Gastroesophageal sphincter (tissue), 4 donors: ENCODE results near the gene RABL2A. TPM values are rescaled to one million over a fixed set of nuclear protein-coding genes. Genes with fewer than 3 reads are reported as not detected.
"Not testable (repeated sequence)": the region's sequence is repeated elsewhere in the genome, so short reads cannot be mapped to it uniquely, and the experiment has no call there.

Source experiments
- ATAC-seq: fragments of 150-250 bp; one replicate; pipeline ENCODE4 v1.9.1; 2016; ENCODE audit warnings: mild to moderate bottlenecking, moderate library complexity
- H3K27ac ChIP-seq, 4 donors: fragments of 200-600 bp; sonication (generic) in 3 of 4; 1 replicate in 3 of 4; 2 replicates in 1 of 4; pipeline ENCODE4 v1.5.1; 2016 to 2019
- H3K27me3 ChIP-seq: fragments of 200-600 bp; sonication (generic); one replicate; pipeline ENCODE4 v1.5.1; 2019
- H3K36me3 ChIP-seq, 2 donors: fragments of 200-600 bp; sonication (generic); one replicate each; pipeline ENCODE4 v1.5.1; 2019; ENCODE audit warnings: control low read depth in 1 of 2
- H3K4me1 ChIP-seq, 3 donors: fragments of 200-600 bp; sonication (generic); 1 replicate in 2 of 3; 2 replicates in 1 of 3; pipeline ENCODE4 v1.5.1; 2016 to 2019; ENCODE audit warnings: control low read depth in 2 of 3
- H3K4me3 ChIP-seq, 2 donors: fragments of 200-600 bp; sonication (generic); one replicate each; pipeline ENCODE4 v1.5.1; 2019; ENCODE audit warnings: mild to moderate bottlenecking in 1 of 2, moderate library complexity in 1 of 2
- H3K9me3 ChIP-seq, 3 donors: fragments of 200-600 bp; sonication (generic); one replicate each; pipeline ENCODE4 v1.5.1; 2017 to 2019; ENCODE audit warnings: control low read depth in 2 of 3
- CTCF ChIP-seq, 4 experiments: fragments of 200-600 bp in 2 of 4; fragments of 450-650 bp in 2 of 4; sonication (generic) in 1 of 4; IDR thresholded peaks; one replicate each; pipeline ENCODE4 v1.5.1; 2017 to 2019; ENCODE audit warnings: antibody characterized with exemption in 4 of 4, mild to moderate bottlenecking in 2 of 4, moderate library complexity in 2 of 4
- POLR2A ChIP-seq, 2 donors: fragments of 450-650 bp; IDR thresholded peaks; one replicate each; pipeline ENCODE4 v1.6.1; 2017; ENCODE audit warnings: antibody characterized with exemption in 2 of 2, mild to moderate bottlenecking in 2 of 2, moderate library complexity in 1 of 2
- POLR2AphosphoS5 ChIP-seq: sonication (generic); formaldehyde crosslinking; IDR thresholded peaks from one replicate; pipeline ENCODE4 v1.6.1; 2017; ENCODE audit warnings: antibody characterized with exemption
- WGBS, 2 donors: methylation state at CpG; one replicate each; pipeline ENCODE4 v1.1.5; 2018; ENCODE audit warnings: low coverage in 1 of 2; 5-methylcytosine and 5-hydroxymethylcytosine counted together
- total RNA-seq, 4 donors: library from RNA; depleted of rRNA; stranded (reverse); fragments of >200 nt; gene quantifications; one replicate each; pipeline ENCODE4 v1.1.0, GENCODE V29; 2016

Gene RABL2A
- total RNA-seq, 4 donors from 2014 or later = 3.0 to 19.9 (median 14.1) TPM

DNA sequence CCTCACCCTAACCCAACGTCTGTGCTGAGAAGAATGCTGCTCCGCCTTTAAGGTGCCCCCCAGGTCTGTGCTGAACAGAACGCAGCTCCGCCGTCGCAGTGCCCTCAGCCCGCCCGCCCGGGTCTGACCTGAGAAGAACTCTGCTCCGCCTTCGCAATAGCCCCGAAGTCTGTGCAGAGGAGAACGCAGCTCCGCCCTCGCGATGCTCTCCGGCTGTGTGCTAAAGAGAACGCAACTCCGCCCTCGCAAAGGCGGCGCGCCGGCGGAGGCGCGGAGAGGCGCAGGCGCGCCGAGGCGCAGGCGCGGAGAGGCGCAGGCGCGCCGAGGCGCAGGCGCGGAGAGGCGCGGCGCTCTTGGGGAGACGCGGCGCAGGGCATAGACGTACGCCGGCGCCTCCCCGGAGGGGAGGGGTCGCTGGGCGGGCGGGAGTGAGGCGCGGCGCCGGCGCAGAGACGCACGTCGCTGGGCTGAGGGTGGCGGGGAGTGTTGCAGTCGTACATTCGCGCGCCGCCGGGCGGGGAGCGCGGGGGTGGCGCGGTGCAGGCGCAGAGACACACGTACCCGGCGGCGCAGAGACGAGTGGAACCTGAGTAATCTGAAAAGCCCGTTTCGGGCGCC, 23.5 kb upstream of the RABL2A start:
- 40% methylated on average over 9 of the region's 84 CpGs; no CpG with 5 or more reads in 1 of the 2 donors for WGBS, 2 donors
- not testable (repeated sequence) for H3K27me3 ChIP-seq, H3K4me1 ChIP-seq, H3K36me3 ChIP-seq, H3K9me3 ChIP-seq
- ATAC-seq = peak; percentile 100
- H3K27ac ChIP-seq = peak overlapping the region; percentile 86 to 98 (median 92)
- TF ChIP-seq POLR2AphosphoS5 (peak; percentile 45), POLR2A (IDR thresholded peaks at IDR 0.05) (peak; percentile 45 to 84)
- peak overlapping the region; percentile 36 to 66 for H3K4me3 ChIP-seq

- H3K9me3 ChIP-seq, H3K27me3 ChIP-seq, H3K4me1 ChIP-seq, H3K36me3 ChIP-seq: not testable (repeated sequence)
- ATAC-seq = peak; percentile 17
- WGBS, 2 donors = 13 to 14% methylated on average over 3 to 8 of the region's 20 CpGs
- Histone ChIP-seq H3K27ac (peak overlapping the region; percentile 19 to 98 (median 90)), H3K4me3 (peak overlapping the region; percentile 28 to 66)
- TF ChIP-seq CTCF (IDR thresholded peaks at IDR 0.05) (peak; percentile 96 to 100 (median 100)), POLR2AphosphoS5 (peak; percentile 51)
Observed at GRCh38 chr2:113604085-113604477, 23.0 kb upstream of the RABL2A start.

DNA sequence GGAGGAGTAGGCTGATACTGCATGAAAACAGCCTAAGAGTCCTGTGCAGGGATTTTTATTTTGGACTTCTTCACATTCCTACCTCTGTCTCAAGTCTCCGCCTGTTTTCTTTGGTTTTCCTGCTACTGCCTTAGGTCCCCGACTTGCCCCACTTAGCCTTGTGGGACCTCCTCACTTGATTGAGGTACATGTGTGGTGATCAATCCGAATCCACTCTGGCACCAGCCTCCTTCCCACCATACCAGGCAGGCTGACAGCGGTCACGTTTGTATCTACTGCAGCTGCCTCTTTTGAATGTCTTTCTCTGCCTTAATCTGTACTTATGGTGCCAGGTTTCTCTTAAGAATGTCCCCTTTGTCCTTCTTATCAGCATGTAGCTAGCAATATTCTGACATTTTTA, 22.4 kb upstream of the RABL2A start:
- H3K36me3 ChIP-seq, H3K9me3 ChIP-seq, H3K4me1 ChIP-seq, ATAC-seq, H3K27me3 ChIP-seq, H3K4me3 ChIP-seq: not testable (repeated sequence)
- peak overlapping the region in 3 of 4 donors; percentile 86 to 98 (median 93) for H3K27ac ChIP-seq
- WGBS, 2 donors = 60 to 72% methylated on average over 1 to 5 of the region's 5 CpGs

- WGBS, 2 donors = 38% methylated on average over 1 of the region's 1 CpG; no CpG with 5 or more reads in 1 of the 2 donors
- not testable (repeated sequence) for H3K27me3 ChIP-seq, H3K4me3 ChIP-seq, ATAC-seq, H3K4me1 ChIP-seq, H3K36me3 ChIP-seq, H3K27ac ChIP-seq, H3K9me3 ChIP-seq
Observed at GRCh38 chr2:113606036-113606435, 21.0 kb upstream of the RABL2A start.

- H3K4me1 ChIP-seq, ATAC-seq, H3K9me3 ChIP-seq, H3K27me3 ChIP-seq, H3K4me3 ChIP-seq, H3K36me3 ChIP-seq, H3K27ac ChIP-seq: not testable (repeated sequence)
- no CpG with 5 or more reads among the region's 7 CpGs for WGBS, 2 donors
Observed at GRCh38 chr2:113609822-113610221, 17.2 kb upstream of the RABL2A start.

GRCh38 chr2:113621002-113621401, 6.1 kb upstream of the RABL2A start:
- H3K36me3 ChIP-seq, H3K27me3 ChIP-seq, H3K9me3 ChIP-seq, H3K27ac ChIP-seq, H3K4me1 ChIP-seq, H3K4me3 ChIP-seq, ATAC-seq: not testable (repeated sequence)
- WGBS, 2 donors = no CpG with 5 or more reads among the region's 5 CpGs

DNA sequence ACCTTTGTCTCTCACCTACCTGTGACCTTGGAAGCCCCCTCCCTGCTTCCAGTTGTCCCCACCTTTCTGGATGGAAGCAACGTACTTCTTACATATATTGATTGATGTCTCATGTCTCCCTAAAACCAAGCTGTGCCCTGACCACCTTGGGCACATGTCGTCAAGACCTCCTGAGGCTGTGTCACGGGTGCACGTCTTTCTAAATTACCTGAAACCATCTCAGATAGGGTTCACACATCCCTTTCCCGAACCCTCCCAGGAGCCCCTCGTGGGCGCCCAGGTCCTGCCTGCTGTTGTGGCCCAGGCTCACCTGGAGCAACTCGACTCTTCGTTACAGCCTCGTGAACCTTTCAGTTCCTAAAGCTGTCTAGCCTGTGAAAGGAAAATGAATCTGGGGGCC, 1.2 kb upstream of the RABL2A start:
- H3K27me3 ChIP-seq, ATAC-seq, H3K9me3 ChIP-seq, H3K27ac ChIP-seq: not testable (repeated sequence)
- peaks cover 0 to 16% (median 0%) of the 10 kb centered on the region in 3 donors for H3K4me1 ChIP-seq
- H3K4me3 ChIP-seq = peak overlapping the region in 1 of 2 donors; percentile 55
- 77 to 79% methylated on average over 4 of the region's 10 CpGs for WGBS, 2 donors
- H3K36me3 ChIP-seq = peaks cover 0 to 19% of the 10 kb centered on the region in 2 donors

DNA sequence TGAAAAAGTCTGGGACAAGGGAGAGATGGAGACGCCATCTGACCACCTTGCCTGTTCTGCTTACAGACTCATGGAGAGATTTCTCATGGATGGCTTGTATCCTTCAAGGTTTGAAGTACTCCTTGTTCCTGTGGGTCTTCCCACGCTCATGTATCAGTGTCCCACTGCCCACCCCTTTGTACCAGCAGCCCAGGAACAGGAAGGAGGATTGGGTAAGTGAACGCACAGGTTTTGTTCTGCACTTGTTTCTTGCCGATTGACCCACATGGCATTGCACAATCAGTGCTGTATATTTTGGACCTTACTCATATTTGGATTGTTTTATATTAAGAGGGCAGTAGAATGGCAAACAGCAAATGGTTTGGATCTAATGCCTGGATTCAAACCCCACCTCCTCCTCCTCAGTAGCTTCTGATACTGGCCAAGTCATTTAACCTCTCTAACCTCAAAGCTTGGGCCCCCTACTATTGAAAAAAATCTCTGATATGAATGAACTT, 5.8 kb downstream of the RABL2A start:
- not testable (repeated sequence) for H3K27ac ChIP-seq, H3K9me3 ChIP-seq, H3K4me3 ChIP-seq, H3K27me3 ChIP-seq, H3K4me1 ChIP-seq, ATAC-seq
- H3K36me3 ChIP-seq = peaks cover 0 to 49% of the 10 kb centered on the region in 2 donors
- 79% methylated on average over 4 of the region's 4 CpGs; no CpG with 5 or more reads in 1 of the 2 donors for WGBS, 2 donors

GRCh38 chr2:113635358-113635757, 8.3 kb downstream of the RABL2A start:
- H3K4me3 ChIP-seq, H3K4me1 ChIP-seq, H3K27ac ChIP-seq, H3K9me3 ChIP-seq, H3K27me3 ChIP-seq, ATAC-seq: not testable (repeated sequence)
- WGBS, 2 donors = 80 to 93% methylated on average over 2 to 3 of the region's 12 CpGs
- peaks cover 0 to 35% of the 10 kb centered on the region in 2 donors for H3K36me3 ChIP-seq

DNA sequence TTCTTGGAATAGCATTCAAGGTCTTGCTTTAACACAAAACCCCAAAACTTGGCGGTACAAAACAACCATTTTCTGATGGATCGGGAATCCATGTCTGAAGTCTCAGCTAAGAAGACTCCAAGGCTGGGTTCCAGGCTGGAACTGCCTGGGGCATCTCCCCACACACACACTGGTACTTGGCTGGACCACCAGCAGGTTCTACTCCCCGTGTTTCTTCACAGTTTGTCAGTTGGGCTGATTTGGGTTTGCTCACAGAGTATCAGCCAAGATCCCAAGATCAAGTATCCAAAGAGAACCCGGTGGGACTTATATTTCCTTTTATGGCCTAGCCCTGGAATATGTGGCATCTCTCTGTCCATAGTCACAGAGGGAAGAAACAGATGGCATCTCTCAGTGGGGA, 9.2 kb downstream of the RABL2A start:
- H3K36me3 ChIP-seq = peaks cover 0 to 26% of the 10 kb centered on the region in 2 donors
- not testable (repeated sequence) for H3K4me3 ChIP-seq, H3K9me3 ChIP-seq, ATAC-seq, H3K4me1 ChIP-seq, H3K27ac ChIP-seq, H3K27me3 ChIP-seq
- 100% methylated on average over 2 of the region's 4 CpGs; no CpG with 5 or more reads in 1 of the 2 donors for WGBS, 2 donors

DNA sequence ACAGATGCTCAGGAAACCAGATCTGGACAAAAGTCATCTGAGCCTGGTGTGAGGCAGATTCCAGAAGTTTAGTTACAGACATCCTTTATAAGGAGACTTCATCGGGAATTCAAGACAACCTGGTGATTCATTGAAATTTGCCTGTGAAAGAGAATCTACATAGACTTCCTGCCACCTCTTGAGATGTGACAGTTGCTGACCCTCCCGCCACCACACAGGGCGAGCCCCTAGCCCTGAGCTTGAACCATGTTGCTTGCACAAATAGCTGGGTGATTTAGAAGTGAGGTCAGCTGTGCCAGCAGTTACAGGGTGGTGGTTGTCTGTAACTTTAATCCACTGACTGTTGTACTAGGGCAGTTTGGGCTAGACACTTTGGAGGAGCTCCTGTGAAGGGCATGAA, 11.0 kb downstream of the RABL2A start:
- WGBS, 2 donors = no CpG with 5 or more reads among the region's 3 CpGs
- H3K36me3 ChIP-seq = peaks cover 0 to 13% of the 10 kb centered on the region in 2 donors
- H3K4me3 ChIP-seq, H3K27me3 ChIP-seq, H3K4me1 ChIP-seq, ATAC-seq, H3K27ac ChIP-seq, H3K9me3 ChIP-seq: not testable (repeated sequence)

GRCh38 chr2:113646217-113646616, 19.2 kb downstream of the RABL2A start:
- H3K36me3 ChIP-seq, H3K27me3 ChIP-seq, H3K4me3 ChIP-seq, H3K27ac ChIP-seq, H3K4me1 ChIP-seq, ATAC-seq, H3K9me3 ChIP-seq: not testable (repeated sequence)
- 80% methylated on average over 2 of the region's 2 CpGs; no CpG with 5 or more reads in 1 of the 2 donors for WGBS, 2 donors
